HEK293T (cell line): ENCODE measurements around the gene LDHD.

ENCODE experiments used
- ARNT ChIP-seq: fragments of 450-650 bp; IDR thresholded peaks from 2 replicates; pipeline ENCODE4 v1.6.1; 2017; ENCODE audit warnings: mild to moderate bottlenecking
- BHLHE40 ChIP-seq: fragments of 450-650 bp; IDR thresholded peaks from 2 replicates; pipeline ENCODE4 v1.6.1; 2016; ENCODE audit warnings: mild to moderate bottlenecking, moderate library complexity, borderline replicate concordance
- CTBP1 ChIP-seq: fragments of 450-650 bp; IDR thresholded peaks from 2 replicates; pipeline ENCODE4 v1.6.1; 2016; ENCODE audit warnings: borderline replicate concordance
- ELF4 ChIP-seq: fragments of 450-650 bp; IDR thresholded peaks from 2 replicates; pipeline ENCODE4 v1.6.1; 2017; ENCODE audit warnings: antibody characterized with exemption
- FOXA1 ChIP-seq: fragments of 450-650 bp; IDR thresholded peaks from 2 replicates; pipeline ENCODE4 v1.6.1; 2016; ENCODE audit warnings: mild to moderate bottlenecking
- FOXK2 ChIP-seq: fragments of 450-650 bp; IDR thresholded peaks from 2 replicates; pipeline ENCODE4 v1.6.1; 2016; ENCODE audit warnings: mild to moderate bottlenecking
- FOXM1 ChIP-seq: fragments of 450-650 bp; IDR thresholded peaks from 2 replicates; pipeline ENCODE4 v1.6.1; 2017; ENCODE audit warnings: mild to moderate bottlenecking, borderline replicate concordance
- HDGF ChIP-seq: fragments of 450-650 bp; IDR thresholded peaks from 2 replicates; pipeline ENCODE4 v1.6.1; 2017; ENCODE audit warnings: antibody characterized with exemption, borderline replicate concordance
- LEF1 ChIP-seq: fragments of 450-650 bp; IDR thresholded peaks from 2 replicates; pipeline ENCODE4 v1.6.1; 2017; ENCODE audit warnings: mild to moderate bottlenecking, borderline replicate concordance
- NFRKB ChIP-seq: fragments of 450-650 bp; IDR thresholded peaks from 2 replicates; pipeline ENCODE4 v1.6.1; 2016; ENCODE audit warnings: mild to moderate bottlenecking, moderate library complexity
- SP1 ChIP-seq: fragments of 450-650 bp; IDR thresholded peaks from 2 replicates; pipeline ENCODE4 v1.6.1; 2017
- SUZ12 ChIP-seq: fragments of 450-650 bp; IDR thresholded peaks from 2 replicates; pipeline ENCODE4 v1.6.1; 2016; ENCODE audit warnings: mild to moderate bottlenecking
- TARDBP ChIP-seq: fragments of 450-650 bp; IDR thresholded peaks from 2 replicates; pipeline ENCODE4 v1.6.1; 2016
- ZNF384 ChIP-seq: fragments of 450-650 bp; IDR thresholded peaks from 2 replicates; pipeline ENCODE4 v1.6.1; 2016

DNA sequence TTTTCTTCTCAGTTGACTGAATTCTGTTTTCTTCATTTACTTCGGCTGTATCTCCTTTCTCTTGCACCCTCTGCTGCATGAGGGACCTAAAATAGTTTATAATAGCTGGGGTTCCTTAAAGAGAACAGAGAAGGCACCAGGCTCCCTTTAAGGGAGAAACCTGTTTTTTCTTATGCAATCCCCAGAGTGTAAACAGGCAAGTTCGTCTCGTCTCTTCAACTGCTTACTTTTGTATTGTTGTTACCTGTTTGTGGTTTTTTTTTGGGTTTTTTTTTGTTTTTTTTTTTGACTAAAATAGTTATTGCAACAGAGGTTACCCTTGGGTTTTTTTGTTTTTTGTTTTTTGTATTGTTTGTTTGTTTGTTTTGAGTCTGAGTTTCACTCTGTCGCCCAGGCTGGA, 3.7 kb upstream of the LDHD start:
- TF ChIP-seq ELF4 = no peak
- no peak for TF ChIP-seq FOXA1
- no peak for TF ChIP-seq FOXK2
- no peak for TF ChIP-seq SUZ12
- TF ChIP-seq ZNF384 = no peak
- no peak for TF ChIP-seq NFRKB
- TF ChIP-seq CTBP1 = no peak
- no peak for TF ChIP-seq SP1
- TF ChIP-seq ARNT = no peak
- TF ChIP-seq LEF1 = no peak
- no peak for TF ChIP-seq BHLHE40
- TF ChIP-seq HDGF = no peak
- no peak for TF ChIP-seq TARDBP
- no peak for TF ChIP-seq FOXM1
